IMR-90 (cell line): ENCODE results near the gene KLHL11. TPM values are rescaled to one million over a fixed set of nuclear protein-coding genes. Genes with fewer than 3 reads are reported as not detected.

Source experiments
- ATAC-seq: fragments of 200-7000 bp; cut with Tn5 transposase; 2 replicates; pipeline ENCODE4 v1.9.1; 2020; ENCODE audit warnings: low read depth, mild to moderate bottlenecking, moderate library complexity
- BruUV-seq: library from RNA; stranded (reverse); fragments of 400-500 nt; replicated peaks from 2 replicates; lab custom pipeline; 2021; lab: Mats Ljungman, UMichigan
- CTCF ChIA-PET: fragments of 300-600 bp; formaldehyde crosslinking; extraction: SDS; loops from one replicate; lab custom pipeline; 2021; ENCODE audit warnings: antibody characterized with exemption; lab: Yijun Ruan, JAX
- POLR2A ChIA-PET: fragments of 300-600 bp; sonication (Branson Sonifier 250); formaldehyde crosslinking; loops from one replicate; lab custom pipeline; 2022; ENCODE audit warnings: antibody characterized with exemption; ENCODE audit not compliant: unreplicated experiment; lab: Charles Lee
- DNase-seq: peaks from one replicate; pipeline ENCODE4 v3.0.0; 2013
- H2AFZ ChIP-seq: replicated peaks from 2 replicates; pipeline ENCODE3; 2013; ENCODE audit warnings: low read length, mild to moderate bottlenecking; ENCODE audit not compliant: poor library complexity
- H2AK5ac ChIP-seq: 2 replicates; pipeline ENCODE4 v1.6.1; 2013; ENCODE audit warnings: low read depth, low read length, inconsistent platforms
- H2AK9ac ChIP-seq: replicated peaks from 2 replicates; pipeline ENCODE3; 2013; ENCODE audit warnings: mild to moderate bottlenecking, low read depth, low read length, moderate library complexity; ENCODE audit not compliant: poor library complexity
- H2BK120ac ChIP-seq: 2 replicates; pipeline ENCODE4 v1.6.1; 2013; ENCODE audit warnings: low read depth, low read length, inconsistent platforms
- H2BK15ac ChIP-seq: 3 replicates; pipeline ENCODE4 v1.6.1; 2013; ENCODE audit warnings: low read depth, low read length, inconsistent platforms
- H2BK20ac ChIP-seq: 2 replicates; pipeline ENCODE4 v1.6.1; 2013; ENCODE audit warnings: low read depth, mild to moderate bottlenecking, inconsistent platforms, low read length, moderate library complexity
- H2BK5ac ChIP-seq: 2 replicates; pipeline ENCODE4 v1.6.1; 2013; ENCODE audit warnings: mild to moderate bottlenecking, low read depth, low read length, inconsistent platforms; ENCODE audit not compliant: poor library complexity, severe bottlenecking
- H3K14ac ChIP-seq: replicated peaks from 2 replicates; pipeline ENCODE4 v1.6.1; 2013; ENCODE audit warnings: low read depth, low read length, inconsistent platforms
- H3K18ac ChIP-seq: 2 replicates; pipeline ENCODE4 v1.6.1; 2013; ENCODE audit warnings: low read depth, low read length, control low read depth
- H3K23ac ChIP-seq: 2 replicates; pipeline ENCODE4 v1.6.1; 2013; ENCODE audit warnings: low read depth, low read length, inconsistent platforms
- H3K27ac ChIP-seq: 2 replicates; pipeline ENCODE4 v1.5.1; 2013; ENCODE audit warnings: mild to moderate bottlenecking, control low read depth, low read length; ENCODE audit not compliant: insufficient read depth
- H3K27me3 ChIP-seq: 2 replicates; pipeline ENCODE4 v1.6.1; 2013; ENCODE audit warnings: low read length; ENCODE audit not compliant: control insufficient read depth, insufficient read depth
- H3K36me3 ChIP-seq: 2 replicates; pipeline ENCODE4 v1.6.1; 2013; ENCODE audit warnings: low read length, mixed read lengths; ENCODE audit not compliant: control insufficient read depth, insufficient read depth
- H3K4ac ChIP-seq: 2 replicates; pipeline ENCODE4 v1.6.1; 2013; ENCODE audit warnings: low read depth, low read length, inconsistent platforms
- H3K4me1 ChIP-seq: 2 replicates; pipeline ENCODE4 v1.6.1; 2013; ENCODE audit warnings: low read length, mixed read lengths; ENCODE audit not compliant: control insufficient read depth, insufficient read depth
- H3K4me2 ChIP-seq: 2 replicates; pipeline ENCODE4 v1.6.1; 2013; ENCODE audit warnings: low read depth, mild to moderate bottlenecking, control low read depth, low read length, moderate library complexity
- H3K4me3 ChIP-seq: 2 replicates; pipeline ENCODE4 v1.5.1; 2013; ENCODE audit warnings: low read depth, mild to moderate bottlenecking, control low read depth, low read length, moderate library complexity; ENCODE audit not compliant: insufficient read depth
- H3K56ac ChIP-seq: 2 replicates; pipeline ENCODE4 v1.6.1; 2013; ENCODE audit warnings: low read length, inconsistent platforms; ENCODE audit not compliant: insufficient read depth; ENCODE audit errors: extremely low read depth
- H3K79me1 ChIP-seq, 2 experiments: 2 replicates each; pipeline ENCODE4 v1.6.1; 2013; ENCODE audit warnings: low read length in 2 of 2, inconsistent platforms in 1 of 2, low read depth in 1 of 2
- H3K9ac ChIP-seq: 2 replicates; pipeline ENCODE4 v1.6.1; 2013; ENCODE audit warnings: low read depth, low read length, control low read depth
- H3K9me1 ChIP-seq: 2 replicates; pipeline ENCODE4 v1.6.1; 2013; ENCODE audit warnings: low read length, inconsistent platforms; ENCODE audit not compliant: insufficient read depth
- H3K9me3 ChIP-seq: 2 replicates; pipeline ENCODE4 v1.6.1; 2013; ENCODE audit warnings: low read length; ENCODE audit not compliant: control insufficient read depth, insufficient read depth
- H4K20me1 ChIP-seq: 2 replicates; pipeline ENCODE4 v1.6.1; 2013; ENCODE audit warnings: low read length, inconsistent platforms; ENCODE audit not compliant: insufficient read depth
- H4K5ac ChIP-seq: 2 replicates; pipeline ENCODE4 v1.6.1; 2013; ENCODE audit warnings: mild to moderate bottlenecking, low read depth, low read length, control low read depth
- H4K8ac ChIP-seq, 2 experiments: 2 replicates each; pipeline ENCODE4 v1.6.1; 2013; ENCODE audit warnings: low read depth in 2 of 2, low read length in 2 of 2, control low read depth in 1 of 2, inconsistent platforms in 1 of 2
- H4K91ac ChIP-seq: 2 replicates; pipeline ENCODE4 v1.6.1; 2013; ENCODE audit warnings: low read depth, low read length, inconsistent platforms; ENCODE audit not compliant: insufficient read depth
- BHLHE40 ChIP-seq: fragments of 150-350 bp; IDR thresholded peaks from 2 replicates; pipeline ENCODE4 v1.6.1; 2016; ENCODE audit warnings: mild to moderate bottlenecking, low read depth, low read length
- CEBPB ChIP-seq: IDR thresholded peaks from 2 replicates; pipeline ENCODE4 v1.6.1; 2012; ENCODE audit warnings: low read depth, low read length, improper control_type of control experiment
- MAFK ChIP-seq: IDR thresholded peaks from 2 replicates; pipeline ENCODE4 v1.6.1; 2012; ENCODE audit warnings: low read depth, low read length, improper control_type of control experiment
- WGBS, 2 experiments: methylation state at CpG; one replicate each; pipeline versions ENCODE4 v1.1.5 to v1.1.7; 2013; ENCODE audit warnings: missing lambda C conversion rate in 2 of 2; ENCODE audit not compliant: insufficient read length in 1 of 2; ENCODE audit errors: extremely low coverage in 2 of 2; 5-methylcytosine and 5-hydroxymethylcytosine counted together
- dilution Hi-C: fragments of 300-500 bp; cut with HindIII; formaldehyde crosslinking; loops from one replicate; pipeline ENCODE4 v1.14.3; 2018; ENCODE audit warnings: low sequenced_read_pairs; ENCODE audit not compliant: unreplicated experiment
- in situ Hi-C: fragments of 300-500 bp; cut with MboI; formaldehyde crosslinking; loops from 3 replicates; pipeline ENCODE4 v1.14.3; 2019; ENCODE audit warnings: low sequenced_read_pairs, inconsistent platforms, mixed read lengths
- intact Hi-C: fragments of 100-400 bp; cut with micrococcal nuclease; formaldehyde crosslinking; loops from 2 replicates; pipeline ENCODE4 v1.10.0; 2022
- polyA plus RNA-seq, 3 experiments: library from polyadenylated mRNA; depleted of rRNA; stranded (reverse); fragments of >200 nt; gene quantifications; 2 replicates each; pipeline ENCODE4 v1.2.3, GENCODE V29; 2012; ENCODE audit warnings: low replicate concordance in 1 of 3
- total RNA-seq: library from RNA; depleted of rRNA; stranded (reverse); fragments of >200 nt; gene quantifications from 2 replicates; pipeline ENCODE4 v1.2.3, GENCODE V29; 2012
- TF ChIP-seq, protein P1 (sequence below): fragments of 150-350 bp; IDR thresholded peaks from 2 replicates; pipeline ENCODE4 v1.6.1; 2017; ENCODE audit warnings: mild to moderate bottlenecking, antibody characterized with exemption, low read length, low read depth
- TF ChIP-seq, protein P2 (sequence below): conservative IDR thresholded peaks from 2 replicates; pipeline ENCODE4 v1.5.1; 2012; ENCODE audit warnings: mild to moderate bottlenecking, low read depth, low read length, improper control_type of control experiment

Gene KLHL11
- total and polyA plus RNA-seq, 2 of the 4 experiments (the other 2 are of a cell fraction), result 4.1 to 38.5 TPM

DNA sequence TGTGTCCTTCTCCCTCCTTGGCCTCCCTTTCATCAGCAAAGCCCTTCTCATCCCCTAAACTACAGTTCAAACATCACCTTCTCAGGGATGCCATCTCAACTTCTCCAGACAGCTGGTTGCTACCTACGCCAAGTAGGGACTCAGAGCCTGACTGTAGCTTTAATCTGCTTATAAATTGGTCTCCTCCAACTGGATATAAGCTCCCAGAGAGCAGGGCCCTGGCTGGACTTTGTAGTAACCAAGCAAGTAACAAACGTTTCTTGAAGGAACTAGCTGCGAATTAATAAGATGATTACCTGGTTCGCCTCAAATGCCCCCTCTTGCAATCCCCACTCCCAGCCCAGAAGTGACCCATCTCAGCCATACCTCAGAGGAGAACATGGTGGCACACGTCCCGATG lies 17.5 kb upstream of the KLHL11 start:
- in situ Hi-C loops (no loop called here), dilution Hi-C loops (no loop called here), intact Hi-C loops (no loop called here)
- peaks cover 32 to 67% of the 10 kb centered on the region in 2 experiments for H3K79me1 ChIP-seq
- H4K8ac ChIP-seq, result no peak overlapping the region
- no peaks in the 10 kb centered on the region for H3K9me1 ChIP-seq
- no peak overlapping the region for H4K5ac ChIP-seq
- H4K20me1 ChIP-seq, result no peaks in the 10 kb centered on the region; the same call in none of the 2 replicates
- H2AFZ ChIP-seq, result no peak overlapping the region
- H3K56ac ChIP-seq, result no peak overlapping the region
- no peak overlapping the region for H3K27ac ChIP-seq
- H3K18ac ChIP-seq, result no peak overlapping the region
- CTCF ChIA-PET, result no interaction called here
- DNase-seq (no peak), ATAC-seq (no peak)
- WGBS, 2 experiments, result 100% methylated on average over 3 of the region's 6 CpGs; no CpG with 5 or more reads in 1 of the 2 experiments
- no peak overlapping the region for H3K14ac ChIP-seq
- no peak overlapping the region for H2BK120ac ChIP-seq
- no peaks in the 10 kb centered on the region for H3K9me3 ChIP-seq
- no peaks in the 10 kb centered on the region for H3K27me3 ChIP-seq
- no peak overlapping the region for H3K23ac ChIP-seq
- H2AK5ac ChIP-seq, result no peak overlapping the region
- TF ChIP-seq MAFK, result no peak
- no peak for TF ChIP-seq CEBPB
- TF ChIP-seq, protein P1, sequence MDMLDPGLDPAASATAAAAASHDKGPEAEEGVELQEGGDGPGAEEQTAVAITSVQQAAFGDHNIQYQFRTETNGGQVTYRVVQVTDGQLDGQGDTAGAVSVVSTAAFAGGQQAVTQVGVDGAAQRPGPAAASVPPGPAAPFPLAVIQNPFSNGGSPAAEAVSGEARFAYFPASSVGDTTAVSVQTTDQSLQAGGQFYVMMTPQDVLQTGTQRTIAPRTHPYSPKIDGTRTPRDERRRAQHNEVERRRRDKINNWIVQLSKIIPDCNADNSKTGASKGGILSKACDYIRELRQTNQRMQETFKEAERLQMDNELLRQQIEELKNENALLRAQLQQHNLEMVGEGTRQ, result no peak
- TF ChIP-seq, protein P2, sequence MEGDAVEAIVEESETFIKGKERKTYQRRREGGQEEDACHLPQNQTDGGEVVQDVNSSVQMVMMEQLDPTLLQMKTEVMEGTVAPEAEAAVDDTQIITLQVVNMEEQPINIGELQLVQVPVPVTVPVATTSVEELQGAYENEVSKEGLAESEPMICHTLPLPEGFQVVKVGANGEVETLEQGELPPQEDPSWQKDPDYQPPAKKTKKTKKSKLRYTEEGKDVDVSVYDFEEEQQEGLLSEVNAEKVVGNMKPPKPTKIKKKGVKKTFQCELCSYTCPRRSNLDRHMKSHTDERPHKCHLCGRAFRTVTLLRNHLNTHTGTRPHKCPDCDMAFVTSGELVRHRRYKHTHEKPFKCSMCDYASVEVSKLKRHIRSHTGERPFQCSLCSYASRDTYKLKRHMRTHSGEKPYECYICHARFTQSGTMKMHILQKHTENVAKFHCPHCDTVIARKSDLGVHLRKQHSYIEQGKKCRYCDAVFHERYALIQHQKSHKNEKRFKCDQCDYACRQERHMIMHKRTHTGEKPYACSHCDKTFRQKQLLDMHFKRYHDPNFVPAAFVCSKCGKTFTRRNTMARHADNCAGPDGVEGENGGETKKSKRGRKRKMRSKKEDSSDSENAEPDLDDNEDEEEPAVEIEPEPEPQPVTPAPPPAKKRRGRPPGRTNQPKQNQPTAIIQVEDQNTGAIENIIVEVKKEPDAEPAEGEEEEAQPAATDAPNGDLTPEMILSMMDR, result no peak
- no peak for TF ChIP-seq BHLHE40
- no peak overlapping the region for H4K91ac ChIP-seq
- H3K9ac ChIP-seq, result no peak overlapping the region
- peaks cover 78% of the 10 kb centered on the region for H3K36me3 ChIP-seq
- H2BK20ac ChIP-seq, result no peak overlapping the region
- H3K4me3 ChIP-seq, result no peak overlapping the region
- no TSS peak for BruUV-seq
- H3K4me1 ChIP-seq, result no peaks in the 10 kb centered on the region
- no peak overlapping the region for H2AK9ac ChIP-seq
- H2BK15ac ChIP-seq, result no peak overlapping the region
- H3K4me2 ChIP-seq, result no peak overlapping the region
- H3K4ac ChIP-seq, result no peak overlapping the region
- no peak overlapping the region for H2BK5ac ChIP-seq
- POLR2A ChIA-PET, result no interaction called here
